Ureter (tissue), 1 donor: ENCODE results near the gene CYSLTR2. TPM values are rescaled to one million over a fixed set of nuclear protein-coding genes. Genes with fewer than 3 reads are reported as not detected.
"Not testable (repeated sequence)": the region's sequence is repeated elsewhere in the genome, so short reads cannot be mapped to it uniquely, and the experiment has no call there.

Experiments
- DNase-seq: peaks from one replicate; pipeline ENCODE4 v3.0.0-alpha.2; 2020; ENCODE audit warnings: low spot score
- total RNA-seq: library from RNA; stranded (reverse); gene quantifications from one replicate; pipeline ENCODE4 v1.2.4, GENCODE V29; 2023
- donor health status: DM: yes; HTN: yes; CAD: no.

Gene CYSLTR2
- total RNA-seq, 1 donor from 2014 or later, result 0.23 TPM

DNA sequence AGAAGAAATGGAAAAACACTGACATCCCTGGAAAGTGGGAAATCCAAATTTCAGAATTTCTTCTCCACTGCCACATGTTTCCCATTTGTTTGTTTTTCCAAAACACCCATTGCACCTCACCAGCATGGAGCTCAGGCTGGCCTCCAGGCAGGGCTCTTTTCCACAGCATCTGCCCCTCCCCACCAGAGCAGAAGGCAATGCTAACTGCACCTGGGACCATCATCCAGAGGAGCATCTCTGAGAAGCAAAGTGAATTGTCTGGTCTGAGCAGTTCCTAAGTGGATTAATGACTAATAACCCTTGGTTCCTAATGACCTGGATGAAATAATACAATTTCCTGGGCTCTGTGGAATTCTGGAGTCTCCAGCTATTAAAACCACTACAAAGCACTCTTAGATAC lies 8.8 kb upstream of the CYSLTR2 start:
- no peak for DNase-seq

DNA sequence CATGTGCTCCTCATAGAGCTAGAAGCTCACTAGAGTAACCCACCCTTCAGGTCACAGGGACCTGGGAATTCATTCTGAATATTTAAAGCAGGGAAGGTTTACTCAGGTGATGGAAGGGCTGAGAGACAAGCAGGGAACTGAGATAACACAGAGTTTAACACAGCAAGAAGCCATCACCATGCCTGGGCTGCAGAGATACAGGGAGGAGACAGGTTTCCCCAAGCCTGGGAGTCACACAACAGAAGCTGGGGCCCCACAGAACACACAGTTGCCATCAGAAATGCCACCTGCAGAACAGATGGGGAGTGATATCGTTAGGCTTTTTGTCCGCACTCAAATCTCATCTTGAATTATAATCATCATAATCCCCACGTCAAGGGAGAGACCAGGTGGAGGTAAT lies 7.9 kb upstream of the CYSLTR2 start:
- DNase-seq, result no peak

DNA sequence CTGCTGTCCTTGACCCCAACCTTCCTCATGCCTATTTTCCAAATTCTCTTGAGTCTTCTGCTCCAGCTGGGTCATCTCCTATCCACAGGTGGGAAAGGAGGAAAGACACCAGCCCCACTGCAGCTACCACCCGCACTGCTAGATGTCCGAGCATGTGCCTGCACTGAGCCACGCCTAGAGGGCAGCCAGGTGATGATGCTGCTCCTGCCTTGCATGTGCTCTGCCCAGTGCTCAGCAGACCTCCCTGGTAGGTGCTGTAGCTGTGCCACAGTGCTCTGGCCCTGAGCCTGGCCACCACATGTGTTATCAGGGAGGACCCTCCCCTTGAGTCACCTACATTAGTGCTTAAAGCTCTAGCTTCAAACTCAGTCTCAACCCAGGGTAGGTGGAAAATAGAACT lies 6.9 kb upstream of the CYSLTR2 start:
- DNase-seq, result no peak

DNA sequence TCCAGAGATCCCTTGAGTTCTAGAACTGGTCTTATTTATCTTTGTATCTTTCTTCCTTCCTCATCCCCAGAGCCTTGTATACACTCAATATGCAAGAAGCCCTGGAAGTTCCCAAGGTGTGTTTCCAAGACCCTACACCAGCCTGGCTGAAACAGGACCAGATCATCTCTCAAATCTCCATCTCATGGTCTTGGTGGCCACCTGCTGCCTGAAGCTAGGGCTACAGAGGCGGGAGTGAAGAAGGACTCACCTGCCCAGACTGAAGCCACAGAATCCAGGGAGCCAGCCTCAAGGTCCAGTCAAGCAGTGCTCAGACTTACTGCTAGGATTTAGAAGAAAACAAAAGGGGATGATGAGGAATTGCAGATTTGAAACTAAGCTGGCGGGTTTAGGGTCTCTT lies 6.1 kb upstream of the CYSLTR2 start:
- no peak for DNase-seq

DNA sequence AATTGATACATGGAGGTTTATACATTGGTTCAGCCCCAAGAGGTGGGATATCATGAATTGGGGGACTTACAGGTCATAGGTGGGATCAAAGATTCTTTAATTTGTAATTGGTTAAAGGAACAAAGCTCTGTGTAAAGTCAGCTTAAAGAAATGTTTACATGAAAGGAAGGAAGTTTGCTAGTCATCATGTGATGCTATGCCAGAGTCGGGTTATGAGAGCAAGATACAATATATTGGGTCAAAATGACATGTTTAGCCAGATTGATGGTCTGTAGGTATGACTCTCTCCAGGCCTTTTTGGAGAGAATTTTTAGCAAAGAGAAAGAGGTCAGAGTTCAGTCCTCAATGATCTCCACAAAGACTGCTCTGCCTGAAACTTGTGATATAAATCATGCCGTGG lies 5.3 kb upstream of the CYSLTR2 start:
- no peak for DNase-seq

DNA sequence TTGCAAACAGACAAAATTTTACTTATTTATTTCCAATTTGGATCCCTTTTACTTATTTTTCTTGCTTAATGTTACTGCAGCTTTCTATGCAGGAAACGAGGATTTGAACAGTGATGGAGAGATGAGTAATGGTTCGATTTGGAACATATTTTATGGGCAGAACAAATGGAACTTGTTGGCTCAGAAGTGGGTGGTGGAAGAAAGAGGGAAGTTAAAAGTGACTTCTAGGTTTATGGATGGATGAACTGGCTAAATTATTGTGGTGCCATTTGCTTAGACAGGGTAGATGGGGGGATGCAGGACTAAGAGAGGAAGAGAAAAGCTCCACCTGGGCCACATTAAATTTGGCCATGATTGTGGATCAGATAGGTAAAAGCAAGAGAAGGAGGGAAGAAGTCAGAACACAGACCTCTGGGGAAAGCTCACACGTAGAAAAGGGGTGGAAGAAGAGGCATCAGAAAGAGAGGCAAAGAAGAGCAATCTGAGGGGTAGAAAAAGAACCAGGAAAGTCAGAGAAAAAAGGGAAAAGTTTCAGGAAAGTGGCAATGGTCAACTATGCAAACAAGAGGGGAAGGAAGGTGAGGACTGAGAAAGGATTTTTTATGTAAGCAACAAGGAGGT lies 768 bp upstream of the CYSLTR2 start:
- DNase-seq, result no peak

DNA sequence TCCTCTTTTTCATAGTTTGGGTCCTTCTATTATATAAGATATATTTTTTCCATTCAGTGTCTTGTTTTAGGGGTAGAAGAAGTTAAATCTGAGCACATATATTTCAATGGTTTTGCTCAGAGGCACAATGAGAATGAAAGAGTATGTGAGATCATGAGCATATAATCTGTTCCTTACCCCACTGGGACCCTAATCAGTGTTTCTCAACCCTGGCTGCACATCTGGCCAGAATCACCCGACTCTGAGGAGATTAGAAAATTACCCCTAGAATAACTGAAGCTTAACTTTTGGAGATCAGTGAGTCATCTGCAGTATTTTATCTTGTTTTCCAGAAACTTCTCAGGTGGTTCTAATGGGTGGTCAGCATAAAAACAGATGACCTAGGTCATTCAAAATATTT lies 782 bp downstream of the CYSLTR2 start:
- no peak for DNase-seq

DNA sequence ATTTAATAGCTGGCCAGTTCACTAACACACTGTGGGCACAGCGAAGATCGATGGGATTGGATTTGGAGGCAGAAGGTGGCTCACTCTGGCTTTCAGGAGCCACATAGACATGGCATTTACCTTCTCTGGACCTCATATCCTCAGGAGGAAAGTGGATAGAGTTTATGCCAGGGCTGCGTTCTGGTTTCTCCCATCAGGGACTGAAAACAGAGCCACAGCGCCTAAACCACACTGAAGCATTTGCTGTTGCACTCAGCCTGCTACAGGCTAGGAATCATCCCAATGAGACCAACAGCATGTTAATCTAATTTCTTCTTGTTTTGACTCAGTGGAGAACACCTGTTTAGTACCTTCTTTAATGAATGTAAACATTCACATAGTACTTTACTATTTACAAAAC lies 1.6 kb downstream of the CYSLTR2 start:
- DNase-seq, result no peak

DNA sequence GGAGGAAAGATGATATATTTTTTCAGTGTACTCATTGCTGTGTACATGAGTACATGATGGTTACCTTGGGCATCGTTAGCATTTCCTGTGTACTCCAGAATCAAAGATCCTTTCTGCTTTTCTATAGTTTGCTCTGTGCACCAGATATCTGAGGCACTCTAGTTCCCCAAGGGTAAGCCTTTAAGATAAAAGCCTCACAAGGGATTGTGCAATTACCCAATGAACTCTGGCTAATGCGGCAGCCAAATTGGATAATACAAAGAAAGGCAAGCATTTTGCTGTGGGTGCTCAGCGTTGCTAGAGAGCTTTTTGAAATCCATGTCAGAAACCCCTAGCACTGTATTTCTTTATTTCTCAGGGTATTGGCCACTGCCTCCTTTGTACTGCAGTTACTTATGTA lies 2.9 kb downstream of the CYSLTR2 start:
- DNase-seq, result no peak

DNA sequence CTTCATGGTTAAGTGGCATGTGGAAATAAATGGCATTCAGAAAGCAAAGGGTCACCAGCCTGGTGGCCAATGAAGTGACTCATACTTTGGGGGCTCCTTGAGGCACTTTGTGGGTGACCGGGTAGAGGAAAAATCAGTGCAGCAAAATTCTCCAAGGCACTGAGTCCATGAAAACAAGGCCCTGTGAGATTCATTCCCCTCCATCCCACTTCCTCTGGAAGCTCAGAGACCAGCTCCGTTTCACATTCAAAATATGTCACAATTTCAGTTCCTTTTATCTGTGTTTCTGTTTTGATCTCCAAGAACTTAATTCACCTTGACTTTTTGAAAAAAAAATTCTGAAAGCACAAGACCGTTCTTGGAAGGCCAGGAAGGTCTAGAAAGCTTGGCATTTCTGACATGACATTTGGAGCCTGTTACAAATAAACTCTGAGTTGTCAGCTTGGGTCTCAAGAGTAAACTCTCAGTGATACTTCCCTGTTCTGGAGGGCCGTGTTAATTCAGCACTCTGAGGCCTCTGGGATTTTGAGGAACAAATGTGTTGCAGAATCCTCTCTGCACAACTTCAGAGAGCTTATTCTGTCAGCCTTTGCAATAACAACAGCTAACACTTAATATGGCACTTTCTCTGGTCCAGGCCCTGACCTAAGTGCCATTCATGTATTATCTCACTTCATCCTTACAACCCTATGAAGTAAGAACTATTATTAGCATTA lies 6.8 kb downstream of the CYSLTR2 start:
- no peak for DNase-seq

DNA sequence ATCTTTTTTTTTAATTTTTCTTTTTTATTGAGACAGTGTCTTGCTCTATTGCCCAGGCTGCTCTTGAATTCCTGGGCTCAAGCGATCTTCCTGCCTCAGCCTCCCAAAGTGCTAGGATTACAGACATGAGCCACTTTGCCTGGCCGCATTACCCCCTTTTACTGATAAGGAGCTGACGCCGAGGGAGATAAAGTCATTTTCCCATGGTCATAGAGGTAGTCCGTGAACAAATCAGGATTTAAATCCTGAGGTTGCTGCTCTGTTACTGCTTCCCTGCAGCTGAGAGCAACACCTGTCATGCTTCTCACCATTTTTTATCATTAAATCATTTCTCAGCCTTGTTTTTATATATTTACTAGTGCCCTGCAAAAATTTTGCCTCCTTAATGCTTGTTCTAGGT lies 7.4 kb downstream of the CYSLTR2 start:
- DNase-seq, result no peak

DNA sequence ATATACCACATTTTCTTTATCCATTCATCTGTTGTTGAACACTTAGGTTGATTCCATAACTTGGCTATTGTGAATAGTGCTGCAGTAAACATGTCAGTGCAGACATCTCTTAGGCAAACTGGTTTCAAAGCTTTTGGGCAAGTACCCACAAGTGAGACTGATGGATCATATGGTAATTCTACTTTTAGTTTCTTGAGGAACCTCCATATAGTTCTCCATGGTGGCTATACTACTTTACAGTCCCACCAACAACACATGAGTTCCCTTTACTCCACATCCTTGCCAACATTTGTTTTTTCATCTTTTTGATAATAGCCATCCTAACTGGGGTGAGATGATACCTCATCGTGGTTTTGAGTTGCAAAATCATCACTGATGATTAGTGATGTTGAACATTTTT lies 8.5 kb downstream of the CYSLTR2 start:
- no peak for DNase-seq

DNA sequence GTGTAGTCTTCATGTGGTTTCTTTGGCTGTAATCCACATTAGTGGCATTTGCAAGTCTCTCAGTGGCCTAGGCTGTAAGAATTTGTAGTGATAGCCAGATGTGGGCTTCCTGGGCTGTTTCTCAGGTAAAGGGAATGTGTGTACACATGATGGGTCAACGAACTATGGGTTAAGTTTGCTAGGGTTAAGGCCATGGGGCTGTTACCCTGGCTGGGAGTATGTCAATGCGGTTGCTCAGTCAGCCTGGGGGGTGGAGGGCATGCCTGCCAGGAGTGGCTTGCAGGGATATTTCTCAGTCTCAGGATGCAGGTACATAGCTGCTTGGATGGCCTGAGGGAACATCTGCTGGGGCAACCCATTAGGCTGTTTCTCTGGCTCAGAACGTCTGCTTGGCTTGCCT lies 13.4 kb downstream of the CYSLTR2 start:
- DNase-seq, result no peak

DNA sequence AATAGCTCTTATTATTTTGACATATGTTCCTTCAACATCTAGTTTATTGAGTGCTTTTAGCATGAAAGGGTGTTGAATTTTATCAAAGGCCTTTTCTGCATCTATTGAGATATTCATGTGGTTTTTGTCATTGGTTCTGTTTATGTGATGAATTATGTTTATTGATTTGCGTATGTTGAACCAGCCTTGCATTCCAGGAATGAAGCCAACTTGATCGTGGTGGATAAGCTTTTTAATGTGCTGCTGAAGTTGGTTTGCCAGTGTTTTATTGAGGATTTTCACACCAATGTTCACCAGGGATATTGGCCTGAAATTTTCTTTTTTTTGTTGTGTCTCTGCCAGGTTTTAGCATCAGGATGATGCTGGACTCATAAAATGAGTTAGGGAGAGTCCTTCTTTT lies 17.7 kb downstream of the CYSLTR2 start:
- not testable (repeated sequence) for DNase-seq

DNA sequence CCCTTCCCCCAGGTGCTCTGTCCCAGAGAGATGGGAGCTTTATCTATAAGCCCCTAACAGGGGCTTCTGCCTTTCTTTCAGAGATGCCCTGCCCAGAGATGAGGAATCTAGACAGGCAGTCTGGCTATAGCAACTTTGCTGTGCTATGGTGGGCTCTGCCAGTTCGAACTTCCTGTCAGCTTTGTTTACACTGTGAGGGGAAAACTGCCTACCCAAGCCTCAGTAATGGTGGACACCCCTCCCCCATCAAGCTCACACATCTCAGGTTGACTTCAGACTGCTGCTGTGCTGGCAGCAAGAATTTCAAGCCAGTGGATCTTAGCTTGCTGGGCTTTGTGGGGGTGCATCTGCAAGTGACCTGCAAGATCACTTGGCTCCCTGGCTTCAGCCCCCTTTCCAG lies 21.5 kb downstream of the CYSLTR2 start:
- no peak for DNase-seq

DNA sequence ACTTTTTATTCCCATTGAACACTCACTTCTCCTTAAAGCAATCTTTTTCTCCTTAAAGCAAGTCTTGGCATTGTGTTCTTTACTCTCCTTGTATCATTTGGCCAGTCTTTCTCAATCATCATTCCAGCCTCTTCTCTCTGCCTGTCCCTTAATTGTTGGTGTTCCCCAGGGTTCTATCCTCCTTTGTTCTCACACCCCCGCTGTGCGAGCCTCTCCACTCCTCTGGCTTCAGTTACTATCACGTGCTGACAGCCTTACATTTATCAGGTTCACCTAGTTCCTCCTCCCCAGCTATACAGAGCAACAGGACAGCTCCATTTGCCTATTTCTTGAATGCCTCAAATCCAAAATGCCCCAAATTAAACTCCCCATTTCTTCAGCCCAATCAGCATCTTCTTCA lies 24.6 kb downstream of the CYSLTR2 start:
- DNase-seq, result no peak

DNA sequence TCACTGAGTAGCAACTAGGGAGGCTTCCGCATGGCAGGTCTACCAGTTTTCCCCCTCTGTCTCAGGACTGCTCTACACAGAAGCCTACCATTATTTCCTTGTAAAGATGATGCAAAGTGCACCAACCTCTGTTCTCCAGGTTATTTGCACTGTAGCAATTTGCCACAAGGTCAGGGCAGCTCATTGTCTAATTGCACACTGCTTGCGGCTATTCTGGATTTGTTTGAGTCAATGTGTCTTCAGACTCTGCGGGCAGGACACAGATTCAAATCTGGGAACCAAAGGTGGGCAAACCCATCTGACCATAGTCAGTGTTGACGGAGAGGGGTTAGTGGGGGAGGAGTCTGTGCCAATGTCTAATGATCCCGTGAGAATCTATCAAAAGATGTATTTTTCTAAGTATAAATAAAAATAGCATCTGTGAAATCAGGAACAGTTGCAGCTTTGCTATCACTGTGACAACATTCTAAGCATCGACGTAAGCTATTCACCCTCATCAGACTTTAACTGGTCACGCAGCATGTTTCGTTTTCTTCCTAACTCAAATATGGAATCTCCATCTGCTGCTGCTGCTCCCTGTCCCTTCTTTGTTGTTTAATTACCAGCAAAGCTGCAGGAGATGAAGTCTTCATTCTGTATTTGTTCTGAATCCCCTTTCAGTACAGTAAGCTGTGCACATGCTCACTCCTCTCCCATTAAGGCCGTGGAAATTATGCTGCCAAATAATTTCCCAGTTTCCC lies 26.4 kb downstream of the CYSLTR2 start:
- DNase-seq, result no peak

DNA sequence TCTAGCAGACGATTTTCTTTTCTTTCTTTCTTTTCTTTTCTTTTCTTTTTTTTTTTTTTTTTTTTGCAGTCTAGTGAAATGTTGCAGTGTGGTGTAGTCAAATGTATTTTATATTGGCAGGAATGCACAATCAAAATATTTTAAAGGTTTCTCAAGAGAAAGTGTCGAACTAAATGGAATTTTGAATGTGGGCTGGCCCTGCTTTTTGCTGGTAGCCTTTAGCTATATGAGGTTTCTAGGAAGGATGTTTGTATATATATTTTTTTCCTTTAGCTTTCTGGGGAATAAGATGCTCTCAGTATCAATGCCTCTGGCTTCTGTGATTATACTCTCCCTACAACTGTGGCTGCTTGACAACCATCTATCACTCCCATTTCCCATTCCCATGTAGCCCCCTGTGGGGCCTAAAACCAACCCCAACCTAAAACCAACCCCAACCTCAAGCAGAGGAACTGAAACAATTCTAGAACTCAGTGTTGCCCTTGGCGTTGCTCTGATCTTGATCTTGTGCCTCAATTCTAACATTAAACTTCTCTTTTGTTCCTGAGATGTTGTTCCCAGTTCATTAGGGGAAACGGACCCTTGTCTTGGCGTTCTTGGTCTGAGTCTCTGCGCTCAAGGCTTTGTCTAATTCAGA lies 27.1 kb downstream of the CYSLTR2 start:
- DNase-seq, result no peak

DNA sequence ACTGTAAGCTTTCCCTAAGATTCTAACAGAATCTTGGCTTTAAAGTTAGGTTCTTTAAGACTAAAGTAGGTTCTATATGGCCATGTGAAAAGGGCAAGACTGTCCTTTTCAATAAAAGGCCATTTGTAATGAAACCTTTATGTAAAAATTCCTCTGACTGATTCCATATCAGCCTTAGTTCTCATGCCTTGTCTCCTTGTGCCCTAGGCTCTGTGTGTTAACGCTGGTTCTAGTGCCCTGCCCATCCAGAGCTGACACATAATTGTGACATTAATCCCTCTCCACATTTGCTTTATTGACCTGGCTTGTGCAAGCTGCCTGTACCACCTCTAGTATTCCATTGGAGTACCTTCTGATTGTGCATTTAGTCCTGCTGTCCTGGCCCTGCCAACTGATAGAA lies 28.2 kb downstream of the CYSLTR2 start:
- DNase-seq, result no peak

DNA sequence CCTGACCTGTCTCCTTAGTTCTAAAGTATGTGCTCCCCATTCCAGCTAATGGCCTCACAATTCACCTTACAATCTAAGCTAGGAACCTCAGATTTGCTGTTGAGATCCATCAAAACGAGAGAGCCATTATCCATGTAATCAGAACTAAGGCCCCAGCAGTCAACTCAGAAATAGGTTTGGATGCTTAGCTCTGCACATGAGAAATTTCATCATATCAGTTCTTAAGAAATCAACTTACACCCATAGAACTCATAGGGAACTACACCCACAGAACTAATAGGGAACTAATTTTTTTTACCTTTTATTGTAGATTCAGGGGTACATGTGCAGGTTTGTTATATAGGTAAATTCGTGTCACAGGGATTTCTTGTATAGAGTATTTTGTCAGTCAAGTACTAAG lies 28.7 kb downstream of the CYSLTR2 start:
- DNase-seq, result no peak

DNA sequence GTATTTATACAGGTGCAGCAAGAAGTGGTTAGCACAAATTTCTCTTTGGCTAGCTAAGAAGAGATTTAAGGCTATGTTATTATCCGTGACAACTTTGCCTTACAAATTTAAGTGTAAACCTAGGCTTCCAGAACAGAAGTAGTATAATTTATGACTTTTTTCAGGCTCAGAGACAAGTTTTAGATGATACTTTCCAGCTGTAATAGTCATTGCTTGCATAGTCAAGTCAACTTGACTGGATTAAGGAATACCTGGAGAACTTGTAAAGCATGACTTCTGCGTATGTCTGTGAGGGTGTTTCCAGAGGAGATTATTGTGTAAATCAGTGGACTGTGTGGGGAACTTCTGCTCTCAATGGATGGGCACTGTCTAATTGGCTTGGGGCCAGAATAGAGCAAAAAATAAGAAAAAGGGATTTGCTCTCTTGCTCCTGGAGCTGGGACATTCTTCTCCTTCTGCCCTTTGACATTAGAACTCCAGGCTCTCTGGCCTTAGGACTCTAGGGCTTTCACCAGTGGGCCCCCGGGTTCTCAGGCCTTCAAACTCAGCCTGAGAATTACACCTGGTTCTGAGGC lies 33.0 kb downstream of the CYSLTR2 start:
- no peak for DNase-seq

DNA sequence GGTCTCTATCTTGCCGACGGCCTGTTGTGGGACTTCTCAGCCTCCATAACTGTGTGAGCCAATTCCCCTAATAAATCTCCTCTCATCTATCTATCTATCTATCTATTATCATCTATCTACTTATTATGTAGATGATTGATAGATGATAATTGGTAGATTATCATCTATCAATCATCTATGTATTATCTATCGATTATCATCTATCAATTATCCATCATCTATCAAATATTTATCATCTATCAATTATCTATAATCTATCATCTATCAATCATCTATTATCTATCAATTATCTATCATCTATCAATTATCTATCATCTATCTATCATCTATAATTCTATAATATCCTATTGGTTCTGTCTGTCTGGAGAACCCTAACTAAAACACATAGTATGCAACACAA lies 33.5 kb downstream of the CYSLTR2 start:
- DNase-seq, result no peak
